Keratinocyte (primary cell): ENCODE data around the gene CACNA1S.

Experiments used
- CTCF ChIP-seq, 3 experiments: IDR thresholded peaks in 1 of 3; conservative IDR thresholded peaks in 1 of 3; optimal IDR thresholded peaks in 1 of 3; 2 replicates in 2 of 3; 3 replicates in 1 of 3; pipeline versions ENCODE3 to v1.5.1; 2011; ENCODE audit warnings: low read length in 3 of 3, mild to moderate bottlenecking in 3 of 3, moderate library complexity in 2 of 3, control low read depth in 1 of 3, inconsistent platforms in 1 of 3; ENCODE audit not compliant: insufficient read depth in 2 of 3; ENCODE audit errors: extremely low read depth in 1 of 3
- EZH2 ChIP-seq: IDR thresholded peaks from one replicate; pipeline ENCODE4 v1.6.1; 2012; ENCODE audit warnings: inconsistent platforms, mild to moderate bottlenecking, low read length, moderate library complexity

DNA sequence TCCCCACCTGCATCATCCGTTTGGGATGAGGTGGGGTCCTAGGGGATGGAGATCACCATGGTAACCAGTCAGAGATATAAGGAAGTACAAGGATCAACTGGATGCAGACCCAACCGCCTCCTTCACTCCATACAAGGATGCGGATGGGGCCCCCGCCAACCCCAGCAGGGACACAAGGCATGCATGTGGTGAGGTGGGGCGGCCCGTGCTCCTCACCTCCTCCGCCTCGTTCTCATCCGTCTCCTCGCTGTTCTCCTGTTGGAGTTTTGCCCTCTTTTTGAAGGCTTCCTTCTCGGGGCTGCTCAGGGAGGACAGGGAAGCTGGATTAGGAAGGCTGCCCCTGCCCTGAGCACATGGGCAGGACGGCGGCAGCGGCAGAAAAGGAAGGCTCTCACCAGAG lies 112.6 kb downstream of the CACNA1S start:
- TF ChIP-seq CTCF (optimal IDR thresholded peaks at IDR 0.05 in 1 of 3, IDR thresholded peaks at IDR 0.05 in 1 of 3, conservative IDR thresholded peaks at IDR 0.05 in 1 of 3; ENCODE audit: extremely low read depth in 1 of 3, insufficient read depth in 2 of 3, low read length in 3 of 3) (no peak), EZH2 (no peak)
